Keratinocyte (primary cell): Measurements from ENCODE around the gene ATP2B2. TPM values are rescaled to one million over a fixed set of nuclear protein-coding genes. Genes with fewer than 3 reads are reported as not detected.

Experiments
- DNase-seq: peaks from one replicate; pipeline ENCODE4 v3.0.0-alpha.2; 2011; ENCODE audit warnings: low read depth, missing footprints, low spot score
- FAIRE-seq: peaks from 2 replicates; lab custom pipeline; 2011; peaks lifted over from hg19 to GRCh38; lab: Jason Lieb, UNC
- H2AFZ ChIP-seq: 2 replicates; pipeline ENCODE4 v1.6.0; 2012; ENCODE audit warnings: low read length, control low read depth, inconsistent platforms; ENCODE audit not compliant: control insufficient read depth
- H3K27ac ChIP-seq: 2 replicates; pipeline ENCODE4 v1.5.1; 2011; ENCODE audit warnings: low read length; ENCODE audit not compliant: control insufficient read depth, insufficient read depth
- H3K27me3 ChIP-seq: 3 replicates; pipeline ENCODE4 v1.6.0; 2011; ENCODE audit warnings: low read length; ENCODE audit not compliant: control insufficient read depth, insufficient read depth; ENCODE audit errors: extremely low read depth
- H3K36me3 ChIP-seq, 2 experiments: 2 replicates in 1 of 2; 3 replicates in 1 of 2; pipeline ENCODE4 v1.5.1; 2011; ENCODE audit warnings: low read length in 2 of 2, mild to moderate bottlenecking in 1 of 2; ENCODE audit not compliant: control insufficient read depth in 2 of 2, insufficient read depth in 2 of 2; ENCODE audit errors: extremely low read depth in 1 of 2
- H3K4me1 ChIP-seq: 3 replicates; pipeline ENCODE4 v1.5.1; 2011; ENCODE audit warnings: low read length; ENCODE audit not compliant: control insufficient read depth, insufficient read depth; ENCODE audit errors: extremely low read depth
- H3K4me2 ChIP-seq: 3 replicates; pipeline ENCODE4 v1.6.0; 2011; ENCODE audit warnings: low read depth, low read length; ENCODE audit not compliant: control insufficient read depth, insufficient read depth; ENCODE audit errors: extremely low read depth
- H3K4me3 ChIP-seq, 3 experiments: fragments of 200-600 bp in 1 of 3; sonication (generic) in 1 of 3; 2 replicates in 2 of 3; 3 replicates in 1 of 3; pipeline ENCODE4 v1.5.1; 2011 to 2016; ENCODE audit warnings: low read length in 3 of 3, mild to moderate bottlenecking in 3 of 3, control low read depth in 2 of 3, inconsistent platforms in 1 of 3, low read depth in 1 of 3, mixed read lengths in 1 of 3, mixed run types in 1 of 3, moderate library complexity in 1 of 3; ENCODE audit not compliant: control insufficient read depth in 2 of 3, insufficient read depth in 2 of 3; ENCODE audit errors: extremely low read depth in 1 of 3
- H3K79me2 ChIP-seq: 2 replicates; pipeline ENCODE4 v1.6.0; 2012; ENCODE audit warnings: low read length; ENCODE audit not compliant: control insufficient read depth, insufficient read depth
- H3K9ac ChIP-seq: 3 replicates; pipeline ENCODE4 v1.6.0; 2011; ENCODE audit warnings: low read length; ENCODE audit not compliant: control insufficient read depth, insufficient read depth; ENCODE audit errors: extremely low read depth
- H3K9me1 ChIP-seq: 3 replicates; pipeline ENCODE4 v1.6.0; 2011; ENCODE audit warnings: low read length; ENCODE audit not compliant: control insufficient read depth, insufficient read depth; ENCODE audit errors: extremely low read depth
- H3K9me3 ChIP-seq: 2 replicates; pipeline ENCODE4 v1.5.1; 2012; ENCODE audit warnings: low read depth, low read length; ENCODE audit not compliant: control insufficient read depth
- H4K20me1 ChIP-seq: 3 replicates; pipeline ENCODE4 v1.6.0; 2011; ENCODE audit warnings: low read length; ENCODE audit not compliant: control insufficient read depth, insufficient read depth; ENCODE audit errors: extremely low read depth
- EZH2 ChIP-seq: IDR thresholded peaks from one replicate; pipeline ENCODE4 v1.6.1; 2012; ENCODE audit warnings: inconsistent platforms, mild to moderate bottlenecking, low read length, moderate library complexity
- dilution Hi-C: fragments of 300-500 bp; cut with MboI; formaldehyde crosslinking; loops from one replicate; pipeline ENCODE4 v1.7.0; 2020; ENCODE audit warnings: low sequenced_read_pairs; ENCODE audit not compliant: extremely low pct_ligation_motif_present
- polyA plus RNA-seq, 5 experiments: library from polyadenylated mRNA; depleted of rRNA in 3 of 5; stranded (reverse) in 3 of 5; stranded (forward) in 1 of 5; unstranded in 1 of 5; fragments of >200 nt; gene quantifications; 1 replicate in 1 of 5; 2 replicates in 3 of 5; 3 replicates in 1 of 5; pipeline versions ENCODE4 v1.2.1 to v1.2.3, GENCODE V29; 2011 to 2012; ENCODE audit warnings: missing spikeins in 2 of 5, low read depth in 1 of 5, low replicate concordance in 1 of 5
- TF ChIP-seq, protein P1 (sequence below), 3 experiments: IDR thresholded peaks in 1 of 3; conservative IDR thresholded peaks in 1 of 3; optimal IDR thresholded peaks in 1 of 3; 2 replicates in 2 of 3; 3 replicates in 1 of 3; pipeline versions ENCODE3 to v1.5.1; 2011; ENCODE audit warnings: low read length in 3 of 3, mild to moderate bottlenecking in 3 of 3, moderate library complexity in 2 of 3, control low read depth in 1 of 3, inconsistent platforms in 1 of 3; ENCODE audit not compliant: insufficient read depth in 2 of 3; ENCODE audit errors: extremely low read depth in 1 of 3

Gene ATP2B2
- polyA plus RNA-seq, 1 donor (not counting 4 experiments of a cell fraction or from before 2014, with no cell fraction given): not detected

DNA sequence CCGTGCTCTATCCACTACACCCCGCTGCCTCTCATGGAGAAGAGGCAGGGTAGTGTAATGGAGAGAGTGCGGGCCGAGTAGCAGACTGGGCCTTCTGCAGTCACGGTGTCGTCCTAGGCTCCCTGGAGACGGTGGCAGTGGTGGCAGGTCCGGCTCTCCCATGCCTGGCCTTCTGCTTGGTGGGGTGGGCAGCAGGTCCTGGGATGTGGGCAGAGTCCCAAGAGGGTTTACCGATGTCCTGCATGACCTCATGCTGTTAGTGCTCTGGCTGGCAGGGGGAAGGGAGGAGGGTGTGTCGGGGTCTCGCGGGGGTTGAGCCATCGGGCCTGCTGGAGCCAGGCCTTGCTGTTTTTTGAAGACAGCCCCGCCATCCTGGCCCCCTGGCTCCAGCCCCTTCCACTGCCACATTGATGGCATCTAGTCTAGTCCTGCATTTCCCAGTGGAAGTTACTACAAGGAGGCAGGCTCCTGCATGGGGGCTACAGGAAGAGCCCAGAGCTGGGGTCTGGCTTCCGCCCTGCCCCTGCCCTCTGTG, 110.8 kb downstream of the ATP2B2 start:
- Histone ChIP-seq H3K4me1 (peaks cover 10% of the 10 kb centered on the region), H3K36me3 (no peaks in the 10 kb centered on the region), H3K9me1 (no peaks in the 10 kb centered on the region), H2AFZ (no peak overlapping the region), H3K27ac (no peak overlapping the region), H3K4me2 (no peak overlapping the region), H3K4me3 (no peak overlapping the region), H3K27me3 (peaks cover 36% of the 10 kb centered on the region), H3K9me3 (no peaks in the 10 kb centered on the region), H4K20me1 (peaks cover 3% of the 10 kb centered on the region), H3K9ac (no peak overlapping the region), H3K79me2 (no peaks in the 10 kb centered on the region)
- no peak for FAIRE-seq
- no peak for DNase-seq
- dilution Hi-C loops: no loop called here
- TF ChIP-seq EZH2: no peak
- TF ChIP-seq, protein P1, sequence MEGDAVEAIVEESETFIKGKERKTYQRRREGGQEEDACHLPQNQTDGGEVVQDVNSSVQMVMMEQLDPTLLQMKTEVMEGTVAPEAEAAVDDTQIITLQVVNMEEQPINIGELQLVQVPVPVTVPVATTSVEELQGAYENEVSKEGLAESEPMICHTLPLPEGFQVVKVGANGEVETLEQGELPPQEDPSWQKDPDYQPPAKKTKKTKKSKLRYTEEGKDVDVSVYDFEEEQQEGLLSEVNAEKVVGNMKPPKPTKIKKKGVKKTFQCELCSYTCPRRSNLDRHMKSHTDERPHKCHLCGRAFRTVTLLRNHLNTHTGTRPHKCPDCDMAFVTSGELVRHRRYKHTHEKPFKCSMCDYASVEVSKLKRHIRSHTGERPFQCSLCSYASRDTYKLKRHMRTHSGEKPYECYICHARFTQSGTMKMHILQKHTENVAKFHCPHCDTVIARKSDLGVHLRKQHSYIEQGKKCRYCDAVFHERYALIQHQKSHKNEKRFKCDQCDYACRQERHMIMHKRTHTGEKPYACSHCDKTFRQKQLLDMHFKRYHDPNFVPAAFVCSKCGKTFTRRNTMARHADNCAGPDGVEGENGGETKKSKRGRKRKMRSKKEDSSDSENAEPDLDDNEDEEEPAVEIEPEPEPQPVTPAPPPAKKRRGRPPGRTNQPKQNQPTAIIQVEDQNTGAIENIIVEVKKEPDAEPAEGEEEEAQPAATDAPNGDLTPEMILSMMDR (optimal IDR thresholded peaks at IDR 0.05 in 1 of 3, IDR thresholded peaks at IDR 0.05 in 1 of 3, conservative IDR thresholded peaks at IDR 0.05 in 1 of 3; ENCODE audit: extremely low read depth in 1 of 3, insufficient read depth in 2 of 3, low read length in 3 of 3): no peak

DNA sequence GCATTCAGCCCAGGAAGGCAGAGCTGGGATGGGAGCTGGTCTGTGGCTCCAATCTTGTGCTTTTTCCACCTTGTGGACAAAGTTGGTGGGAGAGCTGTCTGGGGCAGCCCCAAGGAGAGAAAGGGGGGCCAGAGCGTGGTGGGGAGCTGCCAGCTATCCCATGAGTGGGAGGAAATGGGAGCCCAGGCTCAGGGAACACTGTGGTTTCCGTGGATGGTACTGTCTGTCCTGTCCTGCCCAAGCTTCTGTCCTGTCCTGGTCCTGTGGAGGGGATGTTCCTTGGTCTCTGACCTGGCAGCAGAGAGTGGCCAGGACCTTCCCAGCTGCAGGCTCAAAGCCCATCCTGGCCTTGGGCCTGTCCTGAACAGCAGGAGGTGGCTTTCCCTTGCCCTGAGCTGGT, 111.9 kb downstream of the ATP2B2 start:
- Histone ChIP-seq H3K9me3 (no peaks in the 10 kb centered on the region), H3K36me3 (no peaks in the 10 kb centered on the region), H4K20me1 (peaks cover 3% of the 10 kb centered on the region), H3K4me1 (peaks cover 10% of the 10 kb centered on the region), H3K9ac (no peak overlapping the region), H3K27me3 (peaks cover 29% of the 10 kb centered on the region), H3K4me3 (no peak overlapping the region), H3K9me1 (no peaks in the 10 kb centered on the region), H2AFZ (no peak overlapping the region), H3K4me2 (no peak overlapping the region), H3K27ac (no peak overlapping the region), H3K79me2 (no peaks in the 10 kb centered on the region)
- no peak for DNase-seq
- FAIRE-seq: no peak
- dilution Hi-C loops: no loop called here
- TF ChIP-seq EZH2: no peak
- TF ChIP-seq, protein P1 (optimal IDR thresholded peaks at IDR 0.05 in 1 of 3, IDR thresholded peaks at IDR 0.05 in 1 of 3, conservative IDR thresholded peaks at IDR 0.05 in 1 of 3; ENCODE audit: extremely low read depth in 1 of 3, insufficient read depth in 2 of 3, low read length in 3 of 3): no peak
